ENCODE measurements around the gene CYS1. TPM values are rescaled to one million over a fixed set of nuclear protein-coding genes. Genes with fewer than 3 reads are reported as not detected.

Gene CYS1
- total RNA-seq, 1 donor from 2014 or later: 0.56 TPM

DNA sequence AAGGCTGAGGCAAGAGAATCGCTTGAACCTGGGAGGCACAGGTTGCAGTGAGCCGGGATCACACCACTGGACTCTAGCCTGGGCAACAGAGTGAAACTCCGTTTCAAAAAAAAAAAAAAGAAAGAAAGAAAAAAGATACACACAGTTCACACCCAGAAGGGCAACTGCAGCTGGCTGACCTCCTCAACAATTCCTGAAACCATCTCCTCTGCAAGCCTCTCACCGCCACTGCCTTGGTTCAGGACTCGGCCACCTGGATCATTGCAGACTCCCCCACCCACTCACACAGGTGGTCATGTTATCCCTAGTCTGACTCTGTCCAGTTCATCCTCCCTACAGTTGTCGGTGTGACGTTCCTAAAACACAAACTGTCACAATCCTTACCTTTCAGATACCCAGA lies 2.2 kb downstream of the CYS1 start:
- Mint-ChIP-seq H3K4me1 (peaks cover 24% of the 10 kb centered on the region), H3K4me3 (peak overlapping the region; percentile 60)
- no peak for DNase-seq (ENCODE audit: low spot score)

DNA sequence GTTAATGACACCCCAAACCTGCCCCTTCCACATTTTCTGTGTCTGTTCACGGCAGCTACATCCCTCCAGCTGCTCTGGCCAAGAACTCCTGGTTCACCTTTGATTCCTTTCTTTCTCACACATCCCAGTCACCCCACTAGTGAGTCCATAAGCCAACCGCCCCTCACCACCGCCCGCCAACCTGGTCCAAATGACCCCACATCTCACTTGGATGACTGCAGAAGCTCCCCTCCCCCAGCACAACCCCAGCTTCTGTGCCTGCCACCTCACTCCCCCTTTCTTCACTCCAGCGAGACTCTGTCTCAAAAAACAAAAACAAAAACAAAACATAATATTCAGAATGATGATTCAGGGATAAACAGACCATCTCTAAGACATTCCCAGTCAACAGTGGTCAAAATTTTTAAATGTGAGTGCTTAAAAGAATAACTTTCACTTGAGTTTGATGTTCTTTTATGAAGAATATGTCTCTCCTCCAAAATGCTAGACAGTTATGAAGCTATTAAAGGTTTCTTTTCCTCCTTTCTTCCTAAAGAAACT lies 3.2 kb downstream of the CYS1 start:
- Mint-ChIP-seq H3K27me3 (ENCODE audit: insufficient read depth, low read depth) (peaks cover 65% of the 10 kb centered on the region), H3K36me3 (no peaks in the 10 kb centered on the region)
- no peak overlapping the region for H3K27ac ChIP-seq

More for the DNA sequence above, 2.2 kb downstream of the CYS1 start:
- Histone ChIP-seq H3K4me1 (peaks cover 7% of the 10 kb centered on the region), H3F3A (ENCODE audit: low read depth) (peaks cover 22% of the 10 kb centered on the region), H3K27me3 (peaks cover 100% of the 10 kb centered on the region), H3K9ac (no peak overlapping the region), H3K36me3 (no peaks in the 10 kb centered on the region), H3K79me2 (ENCODE audit: low read depth) (no peaks in the 10 kb centered on the region), H3K27ac (no peak overlapping the region), H3K4me2 (no peak overlapping the region), H3K9me3 (ENCODE audit: low read depth) (no peaks in the 10 kb centered on the region), H4K20me1 (ENCODE audit: low read depth) (peaks cover 5% of the 10 kb centered on the region), H2AFZ (replicated peaks) (no peak overlapping the region), H3K4me3 (no peak overlapping the region)
- Mint-ChIP-seq H3K36me3 (no peaks in the 10 kb centered on the region), H3K27me3 (ENCODE audit: insufficient read depth, low read depth) (peaks cover 68% of the 10 kb centered on the region), H3K9me3 (no peaks in the 10 kb centered on the region), H3K27ac (no peak overlapping the region)
- TF ChIP-seq, protein P1, sequence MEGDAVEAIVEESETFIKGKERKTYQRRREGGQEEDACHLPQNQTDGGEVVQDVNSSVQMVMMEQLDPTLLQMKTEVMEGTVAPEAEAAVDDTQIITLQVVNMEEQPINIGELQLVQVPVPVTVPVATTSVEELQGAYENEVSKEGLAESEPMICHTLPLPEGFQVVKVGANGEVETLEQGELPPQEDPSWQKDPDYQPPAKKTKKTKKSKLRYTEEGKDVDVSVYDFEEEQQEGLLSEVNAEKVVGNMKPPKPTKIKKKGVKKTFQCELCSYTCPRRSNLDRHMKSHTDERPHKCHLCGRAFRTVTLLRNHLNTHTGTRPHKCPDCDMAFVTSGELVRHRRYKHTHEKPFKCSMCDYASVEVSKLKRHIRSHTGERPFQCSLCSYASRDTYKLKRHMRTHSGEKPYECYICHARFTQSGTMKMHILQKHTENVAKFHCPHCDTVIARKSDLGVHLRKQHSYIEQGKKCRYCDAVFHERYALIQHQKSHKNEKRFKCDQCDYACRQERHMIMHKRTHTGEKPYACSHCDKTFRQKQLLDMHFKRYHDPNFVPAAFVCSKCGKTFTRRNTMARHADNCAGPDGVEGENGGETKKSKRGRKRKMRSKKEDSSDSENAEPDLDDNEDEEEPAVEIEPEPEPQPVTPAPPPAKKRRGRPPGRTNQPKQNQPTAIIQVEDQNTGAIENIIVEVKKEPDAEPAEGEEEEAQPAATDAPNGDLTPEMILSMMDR (IDR thresholded peaks at IDR 0.05): no peak
- no peak for TF ChIP-seq EZH2 (IDR thresholded peaks at IDR 0.05)
- no peak for TF ChIP-seq EZH2phosphoT487 (IDR thresholded peaks at IDR 0.05)

DNA sequence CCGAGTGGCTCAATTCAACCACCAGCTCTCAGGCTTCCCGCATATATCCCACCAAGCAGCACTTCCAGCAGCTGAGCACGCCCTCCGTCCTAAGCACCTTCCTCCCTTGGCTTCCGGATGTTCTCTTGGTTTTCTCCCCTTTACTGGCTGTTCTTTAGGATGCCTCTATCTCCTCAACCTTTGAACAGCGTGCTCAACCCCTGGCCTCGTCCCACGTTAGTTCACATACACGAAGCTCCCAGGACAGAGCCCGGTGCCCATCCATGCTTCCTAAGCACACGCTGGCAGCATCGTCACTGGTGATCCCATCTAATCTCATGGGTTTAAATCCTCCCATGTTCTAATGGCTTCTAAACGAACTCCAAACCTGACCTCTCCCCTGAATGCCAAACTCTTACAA lies 3.7 kb downstream of the CYS1 start:
- Histone ChIP-seq H3K9ac (no peak overlapping the region), H3K27me3 (peaks cover 85% of the 10 kb centered on the region), H3K36me3 (no peaks in the 10 kb centered on the region), H3F3A (ENCODE audit: low read depth) (peaks cover 22% of the 10 kb centered on the region), H2AFZ (replicated peaks) (no peak overlapping the region), H3K4me1 (peaks cover 10% of the 10 kb centered on the region), H3K4me2 (no peak overlapping the region), H3K79me2 (ENCODE audit: low read depth) (no peaks in the 10 kb centered on the region), H3K27ac (no peak overlapping the region), H3K4me3 (no peak overlapping the region), H4K20me1 (ENCODE audit: low read depth) (peaks cover 5% of the 10 kb centered on the region), H3K9me3 (ENCODE audit: low read depth) (no peaks in the 10 kb centered on the region)
- Mint-ChIP-seq H3K4me3 (no peak overlapping the region), H3K27me3 (ENCODE audit: insufficient read depth, low read depth) (peaks cover 59% of the 10 kb centered on the region), H3K4me1 (peaks cover 28% of the 10 kb centered on the region), H3K36me3 (no peaks in the 10 kb centered on the region), H3K9me3 (no peaks in the 10 kb centered on the region), H3K27ac (no peak overlapping the region)
- DNase-seq (ENCODE audit: low spot score): no peak
- TF ChIP-seq, protein P1 (IDR thresholded peaks at IDR 0.05): no peak
- TF ChIP-seq EZH2phosphoT487 (IDR thresholded peaks at IDR 0.05): no peak
- no peak for TF ChIP-seq EZH2 (IDR thresholded peaks at IDR 0.05)

More for the DNA sequence above, 3.2 kb downstream of the CYS1 start:
- H3K4me3 Mint-ChIP-seq: peak overlapping the region; percentile 6
- H3K4me1 Mint-ChIP-seq: peaks cover 28% of the 10 kb centered on the region
- no peak overlapping the region for H3K4me2 ChIP-seq
- no peaks in the 10 kb centered on the region for H3K9me3 Mint-ChIP-seq
- TF ChIP-seq EZH2phosphoT487 (IDR thresholded peaks at IDR 0.05): no peak
- no peak for TF ChIP-seq EZH2 (IDR thresholded peaks at IDR 0.05)
- TF ChIP-seq, protein P1 (IDR thresholded peaks at IDR 0.05): no peak
- no peak overlapping the region for H3K9ac ChIP-seq
- H3F3A ChIP-seq (ENCODE audit: low read depth): peaks cover 22% of the 10 kb centered on the region
- peaks cover 10% of the 10 kb centered on the region for H3K4me1 ChIP-seq
- DNase-seq (ENCODE audit: low spot score): no peak
- H3K36me3 ChIP-seq: no peaks in the 10 kb centered on the region
- H3K27me3 ChIP-seq: peaks cover 90% of the 10 kb centered on the region
- H3K9me3 ChIP-seq (ENCODE audit: low read depth): no peaks in the 10 kb centered on the region
- no peak overlapping the region for H3K4me3 ChIP-seq
- H3K27ac Mint-ChIP-seq: no peak overlapping the region
- peaks cover 5% of the 10 kb centered on the region for H4K20me1 ChIP-seq (ENCODE audit: low read depth)
- no peak overlapping the region for H2AFZ ChIP-seq (replicated peaks)
- H3K79me2 ChIP-seq (ENCODE audit: low read depth): no peaks in the 10 kb centered on the region
